GM23248 (cell line): ENCODE measurements around the gene TRIM2.
"Not testable (repeated sequence)": the region's sequence is repeated elsewhere in the genome, so short reads cannot be mapped to it uniquely, and the experiment has no call there.

Source experiments
- EZH2 ChIP-seq: fragments of 200-600 bp; sonication (generic); IDR thresholded peaks from 2 replicates; pipeline ENCODE4 v1.6.1; 2018; ENCODE audit warnings: antibody characterized with exemption, mild to moderate bottlenecking; ENCODE audit not compliant: insufficient read depth, poor library complexity, severe bottlenecking
- EZH2phosphoT487 ChIP-seq: fragments of 200-600 bp; sonication (generic); IDR thresholded peaks from 2 replicates; pipeline ENCODE4 v1.6.1; 2018; ENCODE audit warnings: antibody characterized with exemption, moderate library complexity, mild to moderate bottlenecking, low read depth; ENCODE audit not compliant: insufficient read depth

- not testable (repeated sequence) for TF ChIP-seq EZH2phosphoT487, EZH2
Measured at GRCh38 chr4:153203746-153204145, 497 bp upstream of the TRIM2 start.
